IMR-90 (cell line): Measurements from ENCODE around the gene PGS1. TPM values are rescaled to one million over a fixed set of nuclear protein-coding genes. Genes with fewer than 3 reads are reported as not detected.

Source experiments
- USF2 ChIP-seq: fragments of 150-350 bp; IDR thresholded peaks from 2 replicates; pipeline ENCODE4 v1.6.1; 2017; ENCODE audit warnings: mild to moderate bottlenecking, antibody characterized with exemption, low read length, low read depth
- polyA plus RNA-seq, 3 experiments: library from polyadenylated mRNA; depleted of rRNA; stranded (reverse); fragments of >200 nt; gene quantifications; 2 replicates each; pipeline ENCODE4 v1.2.3, GENCODE V29; 2012; ENCODE audit warnings: low replicate concordance in 1 of 3
- total RNA-seq: library from RNA; depleted of rRNA; stranded (reverse); fragments of >200 nt; gene quantifications from 2 replicates; pipeline ENCODE4 v1.2.3, GENCODE V29; 2012

PGS1 gene
- total and polyA plus RNA-seq, 2 of the 4 experiments (the other 2 are of a cell fraction): 18.5 to 43.2 TPM

- no peak for TF ChIP-seq USF2
Measured at GRCh38 chr17:78358538-78359320, 19.7 kb upstream of the PGS1 start (continued).
